Right forelimb (tissue), 1 donor: Measurements from ENCODE around the gene LRSAM1.

Experiments
- DNase-seq: peaks from one replicate; pipeline ENCODE4 v3.0.0-alpha.2; 2018

LRSAM1 gene

DNA sequence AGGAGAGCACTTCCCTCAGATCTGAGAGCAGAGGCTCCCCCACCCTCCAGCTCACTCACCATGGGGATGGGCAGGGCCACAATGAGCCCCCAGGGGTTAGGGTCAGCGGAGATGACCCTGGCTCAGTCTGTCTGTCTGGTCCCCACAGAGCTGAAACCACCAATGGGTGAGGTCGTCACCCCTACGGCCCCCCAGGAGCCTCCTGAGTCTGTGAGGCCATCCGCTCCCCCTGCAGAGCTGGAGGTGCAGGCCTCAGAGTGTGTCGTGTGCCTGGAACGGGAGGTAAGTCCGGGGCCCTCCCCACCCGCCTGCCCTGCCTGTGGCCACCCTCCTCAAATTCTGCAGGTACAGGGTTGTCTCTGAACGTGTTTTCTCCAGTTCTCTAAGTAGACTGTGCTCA is 49.6 kb downstream of the LRSAM1 start:
- DNase-seq, result no peak

DNA sequence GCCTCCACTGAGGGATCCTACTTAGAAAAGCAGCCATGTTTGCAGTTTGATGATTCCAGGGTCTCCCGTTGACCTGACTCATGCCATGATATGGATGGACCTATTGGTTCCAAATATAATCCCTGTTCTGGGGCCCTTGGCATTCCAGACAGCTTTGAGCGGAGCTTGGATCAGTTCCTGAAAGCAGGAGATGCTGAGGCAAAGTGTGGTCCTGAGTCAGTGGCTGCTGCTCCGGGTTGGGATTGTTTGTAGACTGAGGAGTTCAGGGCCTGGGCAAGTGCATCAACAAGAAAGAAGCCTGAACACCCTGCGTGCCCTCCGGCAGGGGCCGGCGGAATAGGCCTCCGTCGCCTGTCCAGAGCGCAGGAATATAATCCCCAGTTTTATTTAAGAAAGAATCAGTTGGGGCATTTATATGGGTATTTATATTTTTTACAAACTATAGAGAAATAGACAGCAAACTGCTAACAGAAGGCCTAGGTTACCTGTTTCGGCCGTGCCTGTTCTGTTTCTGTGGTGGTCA is 50.6 kb downstream of the LRSAM1 start:
- no peak for DNase-seq

DNA sequence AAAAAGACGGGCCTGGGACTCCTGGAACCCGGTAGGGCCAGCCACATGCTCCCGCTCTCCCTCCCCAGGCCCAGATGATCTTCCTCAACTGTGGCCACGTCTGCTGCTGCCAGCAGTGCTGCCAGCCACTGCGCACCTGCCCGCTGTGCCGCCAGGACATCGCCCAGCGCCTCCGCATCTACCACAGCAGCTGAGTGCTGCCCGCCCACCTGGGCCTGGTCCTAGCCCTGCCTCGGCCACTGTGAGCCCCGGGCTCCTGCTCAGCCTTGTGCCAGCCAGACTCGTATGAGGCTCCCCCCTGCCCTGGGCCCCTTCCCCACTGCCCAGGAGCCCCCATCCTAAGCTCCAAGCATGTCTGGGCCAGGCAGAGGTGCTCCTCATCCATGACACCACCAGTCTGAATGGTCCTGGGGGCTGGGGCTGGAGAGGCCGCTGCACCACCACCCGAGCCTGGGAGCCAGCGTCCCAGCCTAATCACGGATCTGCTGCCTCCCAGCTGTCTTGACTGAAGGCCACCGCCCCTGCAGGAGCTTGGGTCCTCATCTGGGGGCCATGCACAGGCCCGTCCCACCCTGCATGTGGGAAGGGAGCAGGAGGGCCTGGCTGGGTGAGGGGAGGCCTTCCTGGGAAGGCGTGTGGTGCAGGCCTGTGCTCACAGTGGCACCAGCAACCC is 51.5 kb downstream of the LRSAM1 start:
- DNase-seq, result peak; percentile 39

DNA sequence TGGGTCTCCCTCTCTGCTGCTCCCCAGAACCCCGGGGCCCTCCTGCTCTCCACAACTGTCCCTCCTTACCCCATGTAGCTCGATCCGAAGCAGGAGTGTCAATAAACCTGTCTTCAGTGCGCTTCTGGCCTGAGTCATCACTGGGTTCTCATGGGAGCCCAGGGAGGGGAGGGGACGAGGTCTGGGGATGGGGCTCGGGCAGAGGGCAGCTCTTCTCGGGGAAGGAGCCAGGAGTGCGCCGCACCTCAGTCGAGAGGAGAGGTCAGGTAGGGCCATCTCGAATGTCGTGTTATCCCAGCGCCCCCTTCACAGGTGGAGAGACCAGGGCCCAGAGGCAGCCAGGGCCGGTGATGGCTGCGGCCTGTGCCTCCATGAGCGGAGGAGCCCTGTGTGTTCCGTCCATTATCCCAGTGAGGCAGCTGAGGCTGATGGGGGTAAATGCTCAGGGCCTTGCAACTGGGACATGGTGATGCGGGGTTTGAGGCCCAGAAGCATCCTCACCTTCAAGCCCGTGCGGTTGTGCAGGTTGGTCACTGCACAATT is 52.1 kb downstream of the LRSAM1 start:
- peak; percentile 37 for DNase-seq

DNA sequence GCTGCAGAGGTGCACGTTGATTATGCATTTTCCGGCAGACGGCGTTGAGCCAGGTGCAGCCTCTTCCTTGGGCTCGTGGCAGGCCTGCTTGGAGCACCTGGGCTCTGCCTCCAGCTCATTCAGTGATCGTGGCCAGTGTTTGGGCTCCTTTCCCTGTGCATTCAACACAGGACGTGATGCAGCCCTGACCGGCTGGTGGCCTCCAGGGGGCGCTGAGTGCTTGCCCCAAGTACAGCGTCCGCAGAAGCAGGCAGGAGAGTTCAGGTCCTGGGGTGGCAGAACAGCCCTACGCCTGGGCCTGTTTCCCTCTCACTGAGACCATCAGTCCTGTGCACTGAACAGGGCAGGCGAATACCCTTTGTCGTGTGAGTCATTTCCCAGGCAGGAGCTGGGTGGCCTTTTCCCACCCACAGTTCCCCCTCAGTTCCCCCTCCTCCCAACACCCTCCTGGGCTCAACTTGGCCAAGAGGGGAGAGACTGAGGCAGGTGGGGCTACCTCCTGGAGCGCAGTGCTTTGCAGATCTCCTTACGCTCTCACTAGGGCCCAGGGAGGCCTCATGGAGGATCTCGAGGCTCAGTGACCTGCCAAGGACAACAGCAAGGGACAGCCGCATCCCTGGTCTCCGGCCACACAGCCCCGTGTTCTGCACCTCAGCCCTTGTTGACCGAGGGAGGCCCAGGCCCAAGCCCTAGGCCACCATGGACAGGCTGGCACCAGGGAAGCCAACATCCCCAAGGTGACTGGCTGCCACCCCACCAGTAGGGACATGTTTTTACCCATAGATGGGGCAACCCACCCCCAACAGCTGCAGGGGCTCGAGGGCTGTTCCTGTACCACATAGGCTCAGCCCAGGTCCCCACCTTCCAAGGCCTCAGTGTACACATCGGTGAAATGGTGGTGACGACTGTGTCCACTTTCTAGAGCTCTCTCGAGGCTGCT is 52.9 kb downstream of the LRSAM1 start:
- DNase-seq, result peak; percentile 85

DNA sequence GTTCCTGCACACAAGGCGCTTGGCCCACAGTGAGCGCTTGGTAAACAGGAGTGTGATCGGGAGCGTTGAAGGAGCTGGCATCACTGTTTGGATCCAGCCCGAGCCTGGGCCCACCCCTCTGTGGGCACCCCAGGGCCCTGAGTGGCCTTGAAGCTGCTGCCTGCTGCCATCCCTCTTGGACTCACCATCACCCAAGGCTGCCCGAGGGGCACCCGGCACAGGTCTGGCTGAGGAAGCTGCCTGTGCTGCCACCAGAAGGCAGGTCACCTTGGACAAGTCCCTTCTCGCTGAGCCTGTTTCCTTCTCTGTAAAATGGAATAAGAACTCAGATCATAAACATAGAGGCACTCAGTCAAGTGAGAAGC is 53.6 kb downstream of the LRSAM1 start:
- DNase-seq, result peak; percentile 42

DNA sequence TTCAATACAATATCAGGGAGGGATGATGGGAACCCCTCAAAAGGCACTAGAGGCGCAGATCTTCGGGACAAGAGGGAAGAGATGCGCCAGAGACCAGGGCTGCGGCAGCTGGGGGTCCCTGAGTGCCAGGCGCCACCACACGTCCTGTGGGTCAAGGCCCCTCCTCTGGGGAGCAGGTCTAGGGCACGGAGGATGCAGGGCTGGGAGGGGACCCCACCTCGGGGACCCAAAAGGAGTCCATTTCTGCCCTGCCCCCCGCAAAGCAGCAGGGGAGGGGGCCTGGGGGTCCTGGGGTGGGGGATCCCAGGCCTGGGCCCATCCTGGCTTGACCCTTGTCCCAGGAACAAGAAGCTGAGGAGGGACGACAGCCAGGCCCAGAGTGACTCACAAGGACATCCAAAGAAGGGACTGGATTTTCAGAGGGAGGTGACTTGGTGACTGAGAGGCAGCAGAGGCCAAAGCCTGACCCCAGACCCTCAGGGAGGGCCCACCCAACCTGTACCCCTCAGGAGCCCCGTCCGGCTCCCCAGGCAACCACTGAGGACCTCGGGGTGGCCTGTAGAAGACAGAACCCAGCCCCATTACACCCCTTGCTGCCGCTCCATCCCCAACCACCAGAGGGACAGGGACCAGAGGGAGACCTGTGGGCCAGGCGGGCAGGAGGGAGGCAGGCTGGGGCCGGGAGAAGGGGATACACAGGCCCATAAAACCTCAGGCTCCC is 54.2 kb downstream of the LRSAM1 start:
- peak; percentile 57 for DNase-seq

DNA sequence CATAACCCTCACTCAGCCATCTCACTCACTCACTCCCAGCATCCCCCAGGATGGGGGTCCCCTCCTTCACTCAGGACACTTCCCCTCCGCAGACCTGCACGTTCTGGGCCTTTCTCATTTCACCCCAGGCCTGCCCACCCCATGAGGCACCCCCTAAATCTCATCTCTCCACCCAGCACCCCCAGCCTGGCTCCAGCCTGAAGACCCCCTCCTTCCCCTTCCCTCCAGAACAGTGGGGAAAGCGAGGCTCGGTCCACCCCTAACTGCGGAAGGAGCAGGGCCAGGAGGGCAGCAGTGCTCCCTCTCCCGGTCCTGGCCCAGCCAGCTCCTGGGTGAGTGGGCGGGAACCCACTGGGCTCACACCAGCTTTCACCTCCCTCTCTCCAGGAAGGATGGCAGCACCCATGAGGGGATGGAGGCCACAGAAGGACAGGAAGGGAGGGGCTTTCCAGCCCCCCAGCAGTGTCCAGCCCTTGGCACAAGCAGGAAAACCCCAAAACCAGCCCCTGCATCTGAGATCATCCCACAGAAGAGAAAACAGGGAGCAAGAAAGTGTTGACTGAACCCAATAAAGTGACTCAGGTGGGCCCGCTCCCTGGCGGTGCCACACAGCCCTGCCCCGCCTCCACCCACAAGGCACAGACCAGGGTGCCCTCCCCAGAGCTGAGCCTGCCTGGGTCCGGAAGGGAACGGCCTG is 55.0 kb downstream of the LRSAM1 start:
- no peak for DNase-seq

DNA sequence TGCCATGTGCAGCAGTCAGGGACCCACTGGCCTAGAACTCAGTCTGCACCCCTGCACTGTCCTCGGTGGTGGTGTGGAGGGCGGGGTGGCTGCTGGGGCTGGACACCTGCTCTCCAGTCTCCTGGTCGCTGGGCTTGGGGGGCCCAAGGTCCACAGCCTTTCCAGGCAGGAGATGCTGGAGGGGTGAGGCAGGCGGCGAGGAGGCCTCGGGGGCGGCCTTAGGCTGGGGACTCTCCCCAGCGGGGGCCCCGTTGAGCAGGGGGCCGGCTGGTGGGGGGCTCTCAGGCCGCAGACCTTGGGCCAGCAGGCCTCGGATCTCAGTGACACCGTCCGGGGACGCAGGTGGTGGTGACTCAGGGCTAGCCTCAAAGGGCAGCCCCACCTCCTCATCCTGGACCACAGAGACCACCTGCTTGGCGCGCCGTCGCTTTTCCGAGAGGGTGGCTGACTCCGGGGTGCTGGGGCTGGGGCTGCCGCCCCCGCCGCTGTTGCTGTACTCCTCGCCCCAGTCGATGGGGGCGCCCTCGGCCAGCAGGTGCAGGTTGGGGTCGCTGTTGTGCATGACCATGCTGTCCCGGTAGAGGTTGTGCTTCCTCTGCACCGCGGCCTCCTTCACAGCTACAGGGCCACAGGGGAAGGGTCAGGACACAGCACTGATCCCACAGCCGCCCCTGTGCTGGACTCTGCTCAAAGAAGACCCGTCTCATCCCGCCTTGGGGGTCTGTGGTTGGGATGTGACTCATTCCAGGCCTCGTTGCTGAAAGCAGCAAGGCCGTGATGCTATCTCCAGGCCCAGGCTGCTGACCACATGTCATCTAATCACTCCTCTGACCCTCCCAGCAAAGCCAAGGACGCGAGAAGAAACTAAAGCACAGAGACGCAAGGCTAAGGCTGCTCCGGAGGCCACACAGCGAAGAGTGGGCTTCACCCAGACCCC is 55.8 kb downstream of the LRSAM1 start:
- DNase-seq, result peak; percentile 40

DNA sequence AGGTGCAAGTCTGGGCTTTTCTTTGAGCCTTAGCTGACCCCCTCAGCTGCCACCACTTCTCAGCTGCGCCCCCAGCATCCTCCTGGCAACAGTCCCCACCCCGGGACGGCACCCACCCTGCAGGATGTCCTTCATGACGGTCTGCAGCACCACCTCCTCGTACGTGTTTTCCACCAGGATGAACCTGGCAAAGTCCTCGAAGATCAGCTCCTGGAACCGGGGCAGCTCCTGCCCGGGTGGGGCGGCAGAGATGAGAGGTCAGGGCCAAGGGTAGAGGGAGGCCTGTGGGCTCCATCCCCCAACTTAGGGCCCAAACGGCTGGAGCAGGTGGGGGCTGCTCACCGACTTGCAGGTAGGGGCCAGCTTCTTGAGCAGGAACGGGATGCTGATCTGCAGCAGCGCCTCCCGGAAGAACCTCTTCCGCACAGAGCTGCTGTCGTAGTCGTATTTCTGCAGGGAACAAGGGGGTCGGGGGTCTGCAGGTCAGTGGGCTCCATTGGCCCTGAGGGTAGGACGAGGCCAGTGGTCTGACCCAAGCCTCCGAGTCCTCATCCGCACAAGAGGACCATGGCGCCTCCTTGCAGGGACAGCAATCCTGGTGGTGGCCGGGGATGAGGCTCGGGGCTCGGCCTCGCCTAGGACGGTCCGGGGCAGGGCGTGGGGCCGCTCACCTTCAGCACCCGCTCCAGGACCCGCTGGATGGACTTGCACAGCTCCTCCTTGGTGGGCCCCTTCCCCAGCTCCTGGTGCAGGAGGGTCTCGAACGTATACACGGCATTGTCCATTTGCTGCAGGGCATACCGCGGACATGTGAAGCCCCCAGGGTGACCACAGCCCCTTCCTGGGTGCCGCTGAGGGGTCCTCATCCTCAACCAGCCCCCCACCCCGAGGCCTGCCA is 56.7 kb downstream of the LRSAM1 start:
- DNase-seq, result peak; percentile 41

DNA sequence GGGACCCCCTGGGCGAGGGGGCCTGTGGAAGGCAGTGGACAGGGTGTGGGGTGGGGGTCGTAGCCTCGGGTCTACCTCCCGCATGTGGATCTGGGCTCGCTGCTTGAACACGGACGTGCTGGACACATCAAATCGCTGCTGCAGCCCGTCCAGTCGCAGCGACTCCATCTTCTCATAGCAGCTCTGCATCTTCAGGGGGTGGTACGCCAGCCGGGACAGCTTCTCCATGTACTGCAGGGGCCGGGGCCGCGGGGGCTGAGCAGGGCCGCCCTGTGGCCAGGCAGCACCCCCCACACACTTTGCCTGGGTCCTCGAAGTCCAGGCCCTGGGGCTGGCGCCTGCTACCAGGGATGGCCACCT is 57.6 kb downstream of the LRSAM1 start:
- no peak for DNase-seq

DNA sequence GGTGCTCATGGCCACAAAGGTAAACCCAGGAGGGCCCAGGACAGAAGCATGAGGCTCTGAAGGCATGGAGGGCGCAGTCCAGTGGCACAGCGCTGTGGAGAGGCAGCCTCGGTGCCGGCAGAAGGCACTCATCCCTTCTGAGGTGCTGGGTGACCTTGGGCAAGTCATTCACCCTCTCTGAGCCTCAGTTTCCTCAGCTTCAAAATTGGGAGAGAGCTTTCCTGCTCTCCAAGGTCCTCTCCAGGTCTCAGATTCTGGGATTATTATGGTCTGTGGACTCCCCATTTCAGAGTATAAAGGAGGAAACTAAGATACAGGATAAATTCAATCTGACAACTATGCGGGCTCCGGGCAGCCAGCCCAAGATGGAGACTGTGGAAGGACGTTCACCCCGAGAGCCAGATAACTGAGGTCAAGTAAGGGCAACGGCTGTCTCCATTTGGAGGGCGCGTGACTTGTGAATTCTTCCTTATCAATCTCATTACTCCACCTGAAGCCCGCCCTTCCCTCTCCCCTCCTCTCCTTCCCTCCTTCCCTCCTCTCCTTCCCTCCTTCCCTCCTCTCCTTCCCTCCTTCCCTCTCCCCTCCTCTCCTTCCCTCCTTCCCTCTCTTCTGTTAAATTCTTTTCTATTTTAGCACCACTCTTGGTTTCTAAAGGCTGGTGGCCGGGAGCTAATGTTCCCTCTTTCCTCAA is 58.1 kb downstream of the LRSAM1 start:
- no peak for DNase-seq

DNA sequence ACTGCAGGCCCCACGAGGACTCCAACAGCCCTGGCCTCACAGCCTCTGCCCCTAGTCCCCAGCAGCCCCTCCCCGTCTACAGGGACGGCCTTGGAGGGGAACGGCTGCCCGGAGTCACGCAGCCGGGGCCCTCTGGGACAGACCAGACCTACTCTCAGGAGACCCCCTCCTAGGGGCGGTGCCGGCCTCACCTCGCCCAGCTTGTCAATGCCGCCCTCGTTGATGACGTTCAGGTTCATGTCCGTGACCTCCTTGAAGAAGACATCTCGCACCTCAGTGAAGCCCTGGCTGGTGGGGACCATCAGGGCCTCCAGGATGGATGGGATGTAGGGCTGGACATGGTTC is 58.6 kb downstream of the LRSAM1 start:
- no peak for DNase-seq

DNA sequence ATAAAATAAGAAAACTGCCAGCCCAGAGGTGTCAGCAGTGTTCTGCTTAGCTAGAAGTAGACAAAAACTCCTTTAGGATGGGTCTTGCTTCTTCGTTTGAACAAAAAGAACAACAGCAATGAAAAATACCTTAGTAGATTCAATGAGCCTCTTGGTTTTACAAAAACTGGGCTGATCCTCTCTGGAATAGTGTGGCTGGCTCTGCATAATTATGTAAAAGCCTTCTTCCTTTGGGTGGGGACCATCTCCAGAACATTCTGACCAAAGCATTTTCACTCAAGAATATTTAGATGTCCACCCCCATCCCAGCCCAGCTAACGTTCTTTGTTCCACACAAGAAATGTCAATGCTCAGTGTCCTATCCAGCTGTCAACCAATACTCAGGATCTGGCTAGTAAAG is 63.2 kb downstream of the LRSAM1 start:
- DNase-seq, result no peak

DNA sequence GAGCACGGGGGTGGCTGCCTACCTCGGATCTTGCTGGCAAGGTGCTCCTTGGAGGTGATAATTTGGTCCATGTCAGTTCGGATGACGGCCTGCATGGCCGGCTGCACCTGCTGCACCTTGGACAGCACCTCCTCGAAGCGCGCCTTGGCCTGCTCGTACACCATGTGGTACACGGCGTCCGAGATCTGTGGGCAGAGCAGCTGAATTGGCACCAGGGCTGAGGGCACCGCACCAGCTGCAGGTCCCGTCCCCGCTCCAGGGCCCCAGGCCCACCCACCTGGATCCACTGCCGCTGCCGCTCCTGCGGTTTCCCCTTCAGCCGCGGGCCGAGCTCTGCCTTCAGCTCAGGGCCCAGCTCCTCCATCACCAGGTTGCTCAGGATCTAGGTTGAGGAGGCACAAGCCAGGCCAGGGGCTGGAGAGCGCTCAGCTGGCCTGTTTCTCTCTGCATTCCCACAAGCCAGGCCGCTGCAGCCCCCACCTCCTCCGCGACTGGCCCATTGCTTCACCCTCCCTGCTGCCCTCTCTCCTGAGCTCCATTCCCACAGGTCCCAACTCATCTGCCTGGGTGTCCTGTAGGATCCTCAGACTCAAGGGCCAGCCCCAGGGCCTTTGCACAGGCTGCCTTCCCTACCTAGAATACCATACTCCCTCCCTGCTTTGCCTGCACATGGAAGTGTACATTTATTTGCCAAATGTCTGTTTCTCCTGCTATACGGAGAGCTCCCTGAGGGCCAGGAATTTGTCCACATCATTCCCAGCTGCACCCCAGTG is 65.7 kb downstream of the LRSAM1 start:
- peak; percentile 31 for DNase-seq

DNA sequence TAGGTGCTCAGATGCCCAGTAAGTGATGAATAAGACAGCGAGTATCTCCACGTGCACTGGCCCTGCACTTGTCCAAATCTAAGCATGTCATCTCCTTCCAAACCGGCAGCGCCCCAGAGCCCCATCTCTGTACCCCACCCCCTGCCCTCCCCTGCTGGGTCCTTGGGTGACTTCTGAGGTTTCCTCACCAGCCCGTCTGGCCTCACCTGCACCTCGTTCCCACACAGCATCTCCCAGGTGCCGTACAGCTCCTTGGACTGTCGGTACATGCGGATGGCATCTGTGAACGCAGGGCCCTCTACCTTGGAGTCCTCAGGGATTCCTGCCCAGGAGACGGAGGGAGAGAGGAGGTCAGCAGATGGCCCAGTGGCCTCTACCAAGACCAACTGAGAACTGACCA is 66.3 kb downstream of the LRSAM1 start:
- DNase-seq, result no peak

DNA sequence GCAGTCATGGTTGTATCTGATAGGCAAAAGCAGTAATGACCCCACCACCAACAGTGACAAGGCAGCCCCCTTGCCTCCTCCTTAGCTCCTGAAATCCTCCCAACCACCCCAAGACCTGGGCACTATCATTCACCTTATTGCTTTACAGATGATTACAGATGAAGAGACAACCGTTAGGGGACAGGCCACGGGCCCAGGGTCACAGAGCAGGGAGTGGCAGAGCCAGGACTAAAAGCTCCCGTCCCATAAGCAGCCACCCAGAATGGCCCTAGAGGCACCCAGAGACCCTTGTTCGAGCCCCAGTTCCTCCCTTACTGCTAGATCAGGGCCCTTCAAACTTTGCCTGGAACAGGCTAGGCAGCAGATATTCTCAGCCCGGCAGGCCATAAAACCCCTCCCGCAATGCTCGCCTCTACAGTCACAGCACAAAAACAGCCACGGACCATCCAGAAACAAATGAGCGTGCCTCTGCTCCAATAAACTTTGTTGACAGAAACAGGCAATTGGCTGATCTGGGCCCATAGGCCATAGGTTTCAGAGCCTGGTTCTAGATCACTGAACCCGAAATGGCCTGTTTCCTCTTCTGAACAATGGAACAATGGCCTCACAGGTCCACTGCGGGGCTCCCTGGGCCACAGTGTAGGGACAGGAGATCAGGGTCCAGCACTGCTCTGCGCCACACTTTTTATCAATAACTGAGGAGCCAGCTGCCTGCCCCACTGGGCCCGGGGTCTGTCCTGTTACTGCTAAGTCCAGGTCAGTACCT is 67.0 kb downstream of the LRSAM1 start:
- no peak for DNase-seq
